Measurements from ENCODE around the gene AP1B1. TPM values are rescaled to one million over a fixed set of nuclear protein-coding genes. Genes with fewer than 3 reads are reported as not detected.

Gene AP1B1
- total and polyA plus RNA-seq, 2 of the 8 experiments (the other 6 are each of a cell fraction or from before 2014, with no cell fraction given) = 64.2 to 86.8 TPM

DNA sequence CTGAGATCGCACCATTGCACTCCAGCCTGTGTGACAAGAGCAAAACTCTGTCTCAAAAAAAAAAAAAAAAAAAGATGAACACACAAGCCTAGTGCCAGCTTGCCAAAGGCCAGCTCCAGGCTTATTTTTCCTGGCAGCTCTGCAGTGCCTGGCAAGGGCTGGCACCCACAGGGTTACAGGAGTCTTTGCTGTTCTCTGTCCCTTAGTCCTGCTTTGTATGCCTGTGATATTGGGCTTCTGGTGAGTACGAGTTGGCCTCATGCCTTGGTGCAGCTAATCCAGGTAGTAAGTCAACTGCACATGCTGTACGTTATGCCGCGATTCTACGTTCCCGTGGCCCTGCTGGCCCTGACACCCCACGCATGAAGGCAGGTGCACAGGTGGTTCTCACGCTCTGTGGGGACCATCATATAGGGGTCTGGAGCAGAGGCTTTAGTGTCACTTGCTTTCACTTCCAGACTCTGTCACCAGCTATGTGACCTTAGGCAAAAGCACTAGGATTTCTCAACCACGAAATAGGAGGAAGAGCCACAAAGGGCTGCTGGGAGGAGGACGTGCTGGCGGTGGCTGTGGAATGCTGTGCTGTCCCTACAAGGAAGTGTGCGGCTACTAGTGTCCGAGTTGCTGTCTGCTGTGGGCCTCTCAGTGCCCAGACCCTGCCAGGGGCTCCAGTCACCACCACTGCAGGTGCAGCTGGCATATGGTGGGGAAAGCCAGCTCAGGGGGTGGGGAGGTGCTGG is 51.4 kb downstream of the AP1B1 start:
- H3K79me2 ChIP-seq (ENCODE audit: control insufficient read depth in 1 of 2, insufficient read depth in 2 of 2, low read length in 2 of 2) = no peaks in the 10 kb centered on the region
- H3K56ac ChIP-seq (replicated peaks; ENCODE audit: insufficient read length, low read depth, low read length) = no peak overlapping the region
- no peak overlapping the region for H2BK15ac ChIP-seq (ENCODE audit: low read length)
- no peak overlapping the region for H4K91ac ChIP-seq (replicated peaks; ENCODE audit: insufficient read length, low read length)
- H3K4me3 ChIP-seq (ENCODE audit: extremely low read depth in 1 of 4, insufficient read depth in 2 of 4, low read depth in 3 of 4, low read length in 4 of 4) = no peak overlapping the region
- H3K36me3 ChIP-seq (ENCODE audit: control insufficient read depth in 2 of 4, insufficient read depth in 4 of 4, low read length in 3 of 4) = peaks cover 8 to 35% (median 20%) of the 10 kb centered on the region in 4 experiments
- H3K4ac ChIP-seq (replicated peaks; ENCODE audit: insufficient read length, low read depth, low read length) = no peak overlapping the region
- no peak overlapping the region for H4K8ac ChIP-seq (ENCODE audit: extremely low read depth, insufficient read depth, low read length)
- no peak overlapping the region for H3K23ac ChIP-seq (ENCODE audit: insufficient read length)
- CTCF ChIA-PET (ENCODE audit: partially characterized antibody) = interaction anchor here (0.6 to 1.8 kb wide), 4 partner anchors 10 to 26 kb away, joined by 3 to 7 read pairs (median 4); no protein-coding TSS in a partner anchor
- H3K18ac ChIP-seq (ENCODE audit: extremely low read depth, low read length) = no peak overlapping the region
- H3K4me2 ChIP-seq (ENCODE audit: insufficient read depth in 1 of 2, low read depth in 2 of 2, low read length in 2 of 2) = no peak overlapping the region
- no peak overlapping the region for H2BK12ac ChIP-seq (ENCODE audit: low read depth, low read length)
- no peaks in the 10 kb centered on the region for H3K79me1 ChIP-seq (ENCODE audit: low read depth, low read length)
- no peak overlapping the region for H4K5ac ChIP-seq (ENCODE audit: insufficient read length, low read depth, low read length)
- no peak overlapping the region for H2AK5ac ChIP-seq (ENCODE audit: low read depth, low read length)
- POLR2A ChIA-PET (ENCODE audit: partially characterized antibody) = interaction anchor here (0.9 to 2.2 kb wide), 3 partner anchors 10 to 65 kb away, joined by 4 to 7 read pairs (median 6); no protein-coding TSS in a partner anchor
- no peak overlapping the region for H2BK120ac ChIP-seq (replicated peaks; ENCODE audit: low read depth, low read length)
- no peaks in the 10 kb centered on the region for H3K27me3 ChIP-seq (replicated peaks in 1 of 4; ENCODE audit: control insufficient read depth in 3 of 4, extremely low read depth in 1 of 4, insufficient read depth in 3 of 4, low read length in 3 of 4)
- no peaks in the 10 kb centered on the region for H3K4me1 ChIP-seq (replicated peaks in 1 of 4; ENCODE audit: control insufficient read depth in 3 of 4, insufficient read depth in 4 of 4, low read length in 3 of 4)
- no peak overlapping the region for H3K14ac ChIP-seq (ENCODE audit: insufficient read length)
- DNase-seq (ENCODE audit: low read depth in 1 of 2, low spot score in 2 of 2) = no peak
- no peak overlapping the region for H2BK20ac ChIP-seq (ENCODE audit: low read length)
- 95% methylated on average over 14 of the region's 14 CpGs; no CpG with 5 or more reads in 1 of the 2 experiments for WGBS, 2 experiments (ENCODE audit: extremely low coverage in 1 of 2, insufficient coverage in 1 of 2, insufficient read length in 1 of 2, insufficient replicate concordance in 2 of 2, low coverage in 1 of 2, low lambda C conversion rate in 2 of 2, missing lambda C conversion rate in 1 of 2)
- no peak overlapping the region for H3K9ac ChIP-seq (replicated peaks in 1 of 4; ENCODE audit: extremely low read depth in 1 of 4, low read depth in 3 of 4, low read length in 3 of 4)
- no peak overlapping the region for H3K27ac ChIP-seq (ENCODE audit: low read depth, low read length)
- no peak overlapping the region for H2AFZ ChIP-seq (ENCODE audit: low read length)
- no peak overlapping the region for H2BK5ac ChIP-seq (ENCODE audit: low read depth, low read length)
- no peak for FAIRE-seq
- no peak for TF ChIP-seq KDM1A (IDR thresholded peaks at IDR 0.05; ENCODE audit: borderline replicate concordance, low read length)
- no peak for TF ChIP-seq TCF12 (IDR thresholded peaks at IDR 0.05; ENCODE audit: low read depth, low read length)
- no peak for TF ChIP-seq SAP30 (IDR thresholded peaks at IDR 0.05; ENCODE audit: insufficient read depth, insufficient replicate concordance, low read length)
- TF ChIP-seq TEAD4 (IDR thresholded peaks at IDR 0.05; ENCODE audit: low read depth, low read length) = no peak
- no peak for TF ChIP-seq SIRT6 (IDR thresholded peaks at IDR 0.05; ENCODE audit: low read length)
- peaks cover 0 to 10% of the 10 kb centered on the region in 2 experiments for H4K20me1 ChIP-seq (replicated peaks in 1 of 2; ENCODE audit: control insufficient read depth in 1 of 2, insufficient read depth in 2 of 2, low read length in 2 of 2)
- H3K23me2 ChIP-seq (ENCODE audit: low read depth, low read length) = no peaks in the 10 kb centered on the region
- H3K9me3 ChIP-seq (ENCODE audit: insufficient read depth in 2 of 2, low read depth in 1 of 2, low read length in 1 of 2) = no peaks in the 10 kb centered on the region

Measured in H1 (cell line).